Muscle of leg (tissue), 11 donors: ENCODE results near the gene SLC2A5. TPM values are rescaled to one million over a fixed set of nuclear protein-coding genes. Genes with fewer than 3 reads are reported as not detected.

ENCODE experiments used
- DNase-seq: peaks from one replicate; pipeline ENCODE4 v3.0.0; 2013
- H3K27ac ChIP-seq: one replicate; pipeline ENCODE4 v1.5.1; 2013; ENCODE audit warnings: mild to moderate bottlenecking, low read length, control low read depth
- H3K27me3 ChIP-seq: one replicate; pipeline ENCODE4 v1.6.1; 2013; ENCODE audit warnings: low read length; ENCODE audit not compliant: control insufficient read depth, insufficient read depth
- H3K36me3 ChIP-seq: one replicate; pipeline ENCODE4 v1.6.1; 2013; ENCODE audit warnings: low read length; ENCODE audit not compliant: control insufficient read depth, insufficient read depth
- H3K4me1 ChIP-seq: one replicate; pipeline ENCODE4 v1.6.1; 2013; ENCODE audit warnings: low read length; ENCODE audit not compliant: control insufficient read depth, insufficient read depth
- H3K4me3 ChIP-seq: one replicate; pipeline ENCODE4 v1.5.1; 2013; ENCODE audit warnings: low read length, control low read depth
- H3K9me3 ChIP-seq: replicated peaks from 2 replicates; pipeline ENCODE4 v1.6.1; 2013; ENCODE audit warnings: low read depth, low read length; ENCODE audit not compliant: control insufficient read depth
- WGBS: methylation state at CpG from one replicate; pipeline ENCODE4 v1.1.5; 2013; ENCODE audit warnings: missing lambda C conversion rate; ENCODE audit not compliant: insufficient coverage; 5-methylcytosine and 5-hydroxymethylcytosine counted together
- polyA plus RNA-seq, 8 donors: library from polyadenylated mRNA; unstranded; fragments of 120-200 nt; gene quantifications; one replicate each; pipeline versions ENCODE4 v1.2.1 to v1.2.3, GENCODE V29; 2013; ENCODE audit warnings: inconsistent platforms in 1 of 8, low replicate concordance in 1 of 8; ENCODE audit not compliant: insufficient read length in 8 of 8, insufficient read depth in 1 of 8
- total RNA-seq: library from RNA; stranded (reverse); fragments of 120-200 nt; gene quantifications from one replicate; pipeline ENCODE4 v1.2.4, GENCODE V29; 2013

The SLC2A5 gene
- total and polyA plus RNA-seq, 9 donors: 3.4 to 16.9 (median 7.9) TPM

DNA sequence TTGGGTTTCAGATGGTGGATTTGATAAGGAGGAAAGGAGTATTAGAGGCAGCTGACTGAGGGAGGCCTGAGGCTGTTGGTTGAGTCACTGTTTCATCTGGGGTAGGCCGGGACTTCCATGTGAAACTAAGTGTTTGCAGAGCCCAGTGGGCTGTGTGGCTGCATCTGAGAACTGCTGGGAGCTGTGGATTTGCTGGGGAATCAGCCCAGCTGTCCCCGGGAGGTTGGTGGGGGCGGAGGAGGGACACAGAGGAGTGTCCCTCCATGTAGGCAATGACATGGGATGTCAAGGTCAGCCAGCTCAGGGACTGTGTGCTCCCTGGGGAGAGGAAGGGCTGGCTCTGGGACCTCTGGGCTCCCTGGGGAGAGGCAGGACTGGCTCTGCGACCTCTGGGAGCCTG lies 79.6 kb downstream of the SLC2A5 start:
- no peak for DNase-seq
- Histone ChIP-seq H3K36me3 (no peaks in the 10 kb centered on the region), H3K4me3 (no peak overlapping the region), H3K27ac (no peak overlapping the region), H3K4me1 (peaks cover 12% of the 10 kb centered on the region), H3K9me3 (no peaks in the 10 kb centered on the region), H3K27me3 (no peaks in the 10 kb centered on the region)
- whole genome bisulfite sequencing: 59% methylated on average over 3 of the region's 4 CpGs

GRCh38 chr1:8989061-8989460 lies 80.4 kb downstream of the SLC2A5 start:
- no peak for DNase-seq
- Histone ChIP-seq H3K4me3 (no peak overlapping the region), H3K27me3 (no peaks in the 10 kb centered on the region), H3K36me3 (no peaks in the 10 kb centered on the region), H3K4me1 (peaks cover 12% of the 10 kb centered on the region), H3K9me3 (no peaks in the 10 kb centered on the region), H3K27ac (no peak overlapping the region)
- WGBS: 75% methylated on average over 10 of the region's 11 CpGs

GRCh38 chr1:8988618-8988967 lies 80.8 kb downstream of the SLC2A5 start:
- DNase-seq: no peak
- peaks cover 12% of the 10 kb centered on the region for H3K4me1 ChIP-seq
- WGBS: 60% methylated on average over 12 of the region's 13 CpGs

GRCh38 chr1:8987881-8988617 lies 81.4 kb downstream of the SLC2A5 start:
- H3K27ac ChIP-seq: no peak overlapping the region
- no peaks in the 10 kb centered on the region for H3K9me3 ChIP-seq
- H3K27me3 ChIP-seq: no peaks in the 10 kb centered on the region
- peaks cover 12% of the 10 kb centered on the region for H3K4me1 ChIP-seq
- WGBS: 61% methylated on average over 3 of the region's 9 CpGs
- peak; percentile 40 for DNase-seq
- H3K36me3 ChIP-seq: no peaks in the 10 kb centered on the region
- no peak overlapping the region for H3K4me3 ChIP-seq

More at GRCh38 chr1:8988618-8988967, 80.8 kb downstream of the SLC2A5 start:
- Histone ChIP-seq H3K4me3 (no peak overlapping the region), H3K27ac (no peak overlapping the region), H3K9me3 (no peaks in the 10 kb centered on the region), H3K27me3 (no peaks in the 10 kb centered on the region), H3K36me3 (no peaks in the 10 kb centered on the region)

DNA sequence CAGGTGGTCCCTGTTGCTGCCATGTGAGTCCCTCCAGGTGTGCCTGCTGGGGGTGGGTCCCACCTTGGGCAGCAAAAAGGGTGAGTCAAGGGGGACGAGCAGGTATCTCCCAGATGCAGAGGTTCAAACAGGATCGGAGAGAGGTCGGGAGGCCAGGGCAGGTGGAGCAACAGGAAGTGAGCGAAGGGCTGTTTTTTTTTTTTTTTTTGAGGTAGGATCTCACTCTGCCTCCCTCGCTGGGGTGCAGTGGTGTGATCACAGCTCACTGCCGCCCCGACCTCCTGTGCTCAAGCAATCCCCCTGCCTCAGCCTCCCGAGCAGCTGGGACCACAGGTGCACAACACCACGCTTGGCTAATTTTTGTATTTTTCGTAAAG lies 82.6 kb downstream of the SLC2A5 start:
- Histone ChIP-seq H3K9me3 (no peaks in the 10 kb centered on the region), H3K27ac (no peak overlapping the region), H3K36me3 (no peaks in the 10 kb centered on the region), H3K27me3 (no peaks in the 10 kb centered on the region), H3K4me3 (no peak overlapping the region), H3K4me1 (peaks cover 12% of the 10 kb centered on the region)
- no peak for DNase-seq
- WGBS: 90% methylated on average over 7 of the region's 10 CpGs

- no peak overlapping the region for H3K27ac ChIP-seq
- DNase-seq: peak; percentile 77
Measured at GRCh38 chr1:8985915-8986813, 83.3 kb downstream of the SLC2A5 start.

More at GRCh38 chr1:8985915-8986813, 83.3 kb downstream of the SLC2A5 start:
- H3K4me1 ChIP-seq: peaks cover 12% of the 10 kb centered on the region
- H3K36me3 ChIP-seq: no peaks in the 10 kb centered on the region
- H3K27me3 ChIP-seq: no peaks in the 10 kb centered on the region
- no peak overlapping the region for H3K4me3 ChIP-seq
- H3K9me3 ChIP-seq: no peaks in the 10 kb centered on the region
- WGBS: 63% methylated on average over 10 of the region's 14 CpGs

Other genes with a start within 250 kb of the SLC2A5 start
- gene ENO1, start 190.9 kb downstream of the SLC2A5 start, total RNA-seq: 334 TPM
- 100 to 1,000 TPM; 358 to 469 (median 404) TPM for gene ENO1, start 190.9 kb downstream of the SLC2A5 start, polyA plus RNA-seq
- not detected for gene CA6, start 123.8 kb downstream of the SLC2A5 start, total RNA-seq
- gene CA6, start 123.8 kb downstream of the SLC2A5 start, polyA plus RNA-seq: under 1 TPM in 3 of 8 donors, not detected in 5; 0.08 to 0.17 (median 0.09) TPM
- gene SLC2A7, start 43.2 kb downstream of the SLC2A5 start, total RNA-seq: not detected
- under 1 TPM in 1 of 8 donors, not detected in 7; 0.08 TPM for gene SLC2A7, start 43.2 kb downstream of the SLC2A5 start, polyA plus RNA-seq
- 1.3 TPM for gene GPR157, start 59.5 kb upstream of the SLC2A5 start, total RNA-seq
- gene GPR157, start 59.5 kb upstream of the SLC2A5 start, polyA plus RNA-seq: 1 to 10 TPM; 1.0 to 2.6 (median 1.3) TPM
- gene H6PD, start 165.1 kb upstream of the SLC2A5 start, total RNA-seq: 24.1 TPM
- gene H6PD, start 165.1 kb upstream of the SLC2A5 start, polyA plus RNA-seq: 10 to 100 TPM; 27.2 to 49.1 (median 37.1) TPM
- 5.4 TPM for gene SPSB1, start 223.3 kb upstream of the SLC2A5 start, total RNA-seq
- gene SPSB1, start 223.3 kb upstream of the SLC2A5 start, polyA plus RNA-seq: 10 to 100 TPM in 2 of 8 donors, 1 to 10 TPM in 6; 4.4 to 11.2 (median 9.5) TPM